Keratinocyte (primary cell): ENCODE results near the gene NADSYN1. TPM values are rescaled to one million over a fixed set of nuclear protein-coding genes. Genes with fewer than 3 reads are reported as not detected.

Experiments used
- DNase-seq: peaks from one replicate; pipeline ENCODE4 v3.0.0-alpha.2; 2011; ENCODE audit warnings: low read depth, missing footprints, low spot score
- FAIRE-seq: peaks from 2 replicates; lab custom pipeline; 2011; peaks lifted over from hg19 to GRCh38; lab: Jason Lieb, UNC
- H2AFZ ChIP-seq: 2 replicates; pipeline ENCODE4 v1.6.0; 2012; ENCODE audit warnings: low read length, control low read depth, inconsistent platforms; ENCODE audit not compliant: control insufficient read depth
- H3K27ac ChIP-seq: 2 replicates; pipeline ENCODE4 v1.5.1; 2011; ENCODE audit warnings: low read length; ENCODE audit not compliant: control insufficient read depth, insufficient read depth
- H3K27me3 ChIP-seq: 3 replicates; pipeline ENCODE4 v1.6.0; 2011; ENCODE audit warnings: low read length; ENCODE audit not compliant: control insufficient read depth, insufficient read depth; ENCODE audit errors: extremely low read depth
- H3K36me3 ChIP-seq, 2 experiments: 2 replicates in 1 of 2; 3 replicates in 1 of 2; pipeline ENCODE4 v1.5.1; 2011; ENCODE audit warnings: low read length in 2 of 2, mild to moderate bottlenecking in 1 of 2; ENCODE audit not compliant: control insufficient read depth in 2 of 2, insufficient read depth in 2 of 2; ENCODE audit errors: extremely low read depth in 1 of 2
- H3K4me1 ChIP-seq: 3 replicates; pipeline ENCODE4 v1.5.1; 2011; ENCODE audit warnings: low read length; ENCODE audit not compliant: control insufficient read depth, insufficient read depth; ENCODE audit errors: extremely low read depth
- H3K4me2 ChIP-seq: 3 replicates; pipeline ENCODE4 v1.6.0; 2011; ENCODE audit warnings: low read depth, low read length; ENCODE audit not compliant: control insufficient read depth, insufficient read depth; ENCODE audit errors: extremely low read depth
- H3K4me3 ChIP-seq, 3 experiments: fragments of 200-600 bp in 1 of 3; sonication (generic) in 1 of 3; 2 replicates in 2 of 3; 3 replicates in 1 of 3; pipeline ENCODE4 v1.5.1; 2011 to 2016; ENCODE audit warnings: low read length in 3 of 3, mild to moderate bottlenecking in 3 of 3, control low read depth in 2 of 3, inconsistent platforms in 1 of 3, low read depth in 1 of 3, mixed read lengths in 1 of 3, mixed run types in 1 of 3, moderate library complexity in 1 of 3; ENCODE audit not compliant: control insufficient read depth in 2 of 3, insufficient read depth in 2 of 3; ENCODE audit errors: extremely low read depth in 1 of 3
- H3K79me2 ChIP-seq: 2 replicates; pipeline ENCODE4 v1.6.0; 2012; ENCODE audit warnings: low read length; ENCODE audit not compliant: control insufficient read depth, insufficient read depth
- H3K9ac ChIP-seq: 3 replicates; pipeline ENCODE4 v1.6.0; 2011; ENCODE audit warnings: low read length; ENCODE audit not compliant: control insufficient read depth, insufficient read depth; ENCODE audit errors: extremely low read depth
- H3K9me1 ChIP-seq: 3 replicates; pipeline ENCODE4 v1.6.0; 2011; ENCODE audit warnings: low read length; ENCODE audit not compliant: control insufficient read depth, insufficient read depth; ENCODE audit errors: extremely low read depth
- H3K9me3 ChIP-seq: 2 replicates; pipeline ENCODE4 v1.5.1; 2012; ENCODE audit warnings: low read depth, low read length; ENCODE audit not compliant: control insufficient read depth
- H4K20me1 ChIP-seq: 3 replicates; pipeline ENCODE4 v1.6.0; 2011; ENCODE audit warnings: low read length; ENCODE audit not compliant: control insufficient read depth, insufficient read depth; ENCODE audit errors: extremely low read depth
- CTCF ChIP-seq, 3 experiments: IDR thresholded peaks in 1 of 3; conservative IDR thresholded peaks in 1 of 3; optimal IDR thresholded peaks in 1 of 3; 2 replicates in 2 of 3; 3 replicates in 1 of 3; pipeline versions ENCODE3 to v1.5.1; 2011; ENCODE audit warnings: low read length in 3 of 3, mild to moderate bottlenecking in 3 of 3, moderate library complexity in 2 of 3, control low read depth in 1 of 3, inconsistent platforms in 1 of 3; ENCODE audit not compliant: insufficient read depth in 2 of 3; ENCODE audit errors: extremely low read depth in 1 of 3
- EZH2 ChIP-seq: IDR thresholded peaks from one replicate; pipeline ENCODE4 v1.6.1; 2012; ENCODE audit warnings: inconsistent platforms, mild to moderate bottlenecking, low read length, moderate library complexity
- dilution Hi-C: fragments of 300-500 bp; cut with MboI; formaldehyde crosslinking; loops from one replicate; pipeline ENCODE4 v1.7.0; 2020; ENCODE audit warnings: low sequenced_read_pairs; ENCODE audit not compliant: extremely low pct_ligation_motif_present
- polyA plus RNA-seq, 5 experiments: library from polyadenylated mRNA; depleted of rRNA in 3 of 5; stranded (reverse) in 3 of 5; stranded (forward) in 1 of 5; unstranded in 1 of 5; fragments of >200 nt; gene quantifications; 1 replicate in 1 of 5; 2 replicates in 3 of 5; 3 replicates in 1 of 5; pipeline versions ENCODE4 v1.2.1 to v1.2.3, GENCODE V29; 2011 to 2012; ENCODE audit warnings: missing spikeins in 2 of 5, low read depth in 1 of 5, low replicate concordance in 1 of 5

The NADSYN1 gene
- polyA plus RNA-seq, 1 donor (not counting 4 experiments of a cell fraction or from before 2014, with no cell fraction given) = 51.5 TPM

- Histone ChIP-seq H3K27ac (no peak overlapping the region), H3K9me1 (peaks cover 2% of the 10 kb centered on the region), H3K4me1 (peaks cover 19% of the 10 kb centered on the region), H4K20me1 (no peaks in the 10 kb centered on the region), H3K4me2 (no peak overlapping the region), H3K9ac (no peak overlapping the region), H3K79me2 (no peaks in the 10 kb centered on the region), H3K36me3 (peaks cover 35 to 37% of the 10 kb centered on the region in 2 experiments), H3K4me3 (no peak overlapping the region), H2AFZ (no peak overlapping the region), H3K27me3 (no peaks in the 10 kb centered on the region), H3K9me3 (no peaks in the 10 kb centered on the region)
- FAIRE-seq (no peak), DNase-seq (no peak)
- TF ChIP-seq CTCF (optimal IDR thresholded peaks at IDR 0.05 in 1 of 3, IDR thresholded peaks at IDR 0.05 in 1 of 3, conservative IDR thresholded peaks at IDR 0.05 in 1 of 3; ENCODE audit: extremely low read depth in 1 of 3, insufficient read depth in 2 of 3, low read length in 3 of 3) = no peak
- TF ChIP-seq EZH2 = no peak
- dilution Hi-C loops = no loop called here
Observed at GRCh38 chr11:71484248-71485062, 31.5 kb downstream of the NADSYN1 start.

- Histone ChIP-seq H3K9me3 (no peaks in the 10 kb centered on the region), H4K20me1 (no peaks in the 10 kb centered on the region), H3K4me2 (no peak overlapping the region), H2AFZ (no peak overlapping the region), H3K4me3 (no peak overlapping the region), H3K79me2 (no peaks in the 10 kb centered on the region), H3K4me1 (peaks cover 21% of the 10 kb centered on the region), H3K9ac (no peak overlapping the region), H3K36me3 (peaks cover 38 to 41% of the 10 kb centered on the region in 2 experiments), H3K9me1 (peaks cover 2% of the 10 kb centered on the region), H3K27ac (no peak overlapping the region), H3K27me3 (no peaks in the 10 kb centered on the region)
- FAIRE-seq (no peak), DNase-seq (no peak)
- dilution Hi-C loops = no loop called here
- TF ChIP-seq EZH2 (no peak), CTCF (optimal IDR thresholded peaks at IDR 0.05 in 1 of 3, IDR thresholded peaks at IDR 0.05 in 1 of 3, conservative IDR thresholded peaks at IDR 0.05 in 1 of 3; ENCODE audit: extremely low read depth in 1 of 3, insufficient read depth in 2 of 3, low read length in 3 of 3) (no peak)
Observed at GRCh38 chr11:71485063-71485399, 32.0 kb downstream of the NADSYN1 start.
